ENCODE measurements around the gene CTAG2.
"Not testable (repeated sequence)": the region's sequence is repeated elsewhere in the genome, so short reads cannot be mapped to it uniquely, and the experiment has no call there.

CTAG2 gene

DNA sequence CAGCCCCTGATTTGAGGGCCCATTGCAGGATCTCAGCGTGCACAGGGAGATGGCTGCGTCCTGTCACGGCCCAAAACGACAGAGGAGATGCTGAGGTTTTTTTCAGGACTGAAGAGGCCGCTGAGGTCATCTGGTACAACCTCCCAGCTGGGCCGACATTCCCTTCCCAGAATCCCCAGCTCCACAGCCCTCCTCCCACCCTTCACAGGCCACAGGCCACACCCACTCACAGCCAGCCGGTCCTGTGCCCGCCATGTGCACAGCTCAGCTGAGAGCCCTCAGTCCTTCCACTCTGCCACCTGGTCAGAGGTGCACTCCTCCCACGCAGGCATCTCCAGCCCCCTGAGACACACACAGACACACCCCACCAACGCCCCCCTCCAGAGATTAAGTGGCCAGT is 11.6 kb downstream of the CTAG2 start:
- not testable (repeated sequence) for H3K4me2 ChIP-seq (ENCODE audit: low read length); H3K9me3 ChIP-seq (ENCODE audit: low read length); H3K9ac ChIP-seq (ENCODE audit: low read length); H2AFZ ChIP-seq (ENCODE audit: low read length); H3K36me3 ChIP-seq (ENCODE audit: insufficient read depth, low read length); H3K27ac ChIP-seq (ENCODE audit: low read depth, low read length, poor library complexity, severe bottlenecking); H3F3A ChIP-seq (ENCODE audit: insufficient read depth, low read length); H4K20me1 ChIP-seq (ENCODE audit: insufficient read depth, low read length); H3K9me2 ChIP-seq (ENCODE audit: low read depth, low read length); H3K4me3 ChIP-seq (ENCODE audit: low read depth, low read length, poor library complexity, severe bottlenecking); H3K79me2 ChIP-seq (ENCODE audit: insufficient read depth, low read length); H3K27me3 ChIP-seq (ENCODE audit: insufficient read depth, low read length); H3K4me1 ChIP-seq (ENCODE audit: insufficient read depth, low read length, severe bottlenecking)

DNA sequence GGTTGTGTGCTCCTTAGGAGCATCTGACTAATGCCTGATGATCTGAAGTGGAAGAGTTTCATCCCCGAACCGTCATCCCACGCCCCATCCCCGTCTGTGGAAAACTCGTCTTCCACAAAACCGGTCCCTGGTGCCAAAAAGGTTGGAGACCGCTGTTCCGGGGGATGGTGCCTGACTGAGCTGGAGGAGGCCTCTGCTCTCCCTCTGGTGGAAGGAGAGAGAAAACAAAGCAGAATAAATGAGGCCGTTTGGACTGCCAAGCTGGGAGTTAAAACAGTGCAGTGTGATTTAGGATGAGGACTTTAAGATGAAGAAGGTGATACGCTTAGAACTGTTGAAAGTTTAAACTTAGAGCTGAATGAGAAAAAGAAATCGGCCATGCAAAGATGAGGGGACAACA is 19.7 kb downstream of the CTAG2 start:
- H3K27me3 ChIP-seq (ENCODE audit: insufficient read depth, low read length); H3K9me3 ChIP-seq (ENCODE audit: low read length); H3K36me3 ChIP-seq (ENCODE audit: insufficient read depth, low read length); H2AFZ ChIP-seq (ENCODE audit: low read length); H3K79me2 ChIP-seq (ENCODE audit: insufficient read depth, low read length); H3K4me1 ChIP-seq (ENCODE audit: insufficient read depth, low read length, severe bottlenecking); H3F3A ChIP-seq (ENCODE audit: insufficient read depth, low read length); H4K20me1 ChIP-seq (ENCODE audit: insufficient read depth, low read length); H3K4me2 ChIP-seq (ENCODE audit: low read length); H3K27ac ChIP-seq (ENCODE audit: low read depth, low read length, poor library complexity, severe bottlenecking); H3K4me3 ChIP-seq (ENCODE audit: low read depth, low read length, poor library complexity, severe bottlenecking); H3K9ac ChIP-seq (ENCODE audit: low read length); H3K9me2 ChIP-seq (ENCODE audit: low read depth, low read length): not testable (repeated sequence)

DNA sequence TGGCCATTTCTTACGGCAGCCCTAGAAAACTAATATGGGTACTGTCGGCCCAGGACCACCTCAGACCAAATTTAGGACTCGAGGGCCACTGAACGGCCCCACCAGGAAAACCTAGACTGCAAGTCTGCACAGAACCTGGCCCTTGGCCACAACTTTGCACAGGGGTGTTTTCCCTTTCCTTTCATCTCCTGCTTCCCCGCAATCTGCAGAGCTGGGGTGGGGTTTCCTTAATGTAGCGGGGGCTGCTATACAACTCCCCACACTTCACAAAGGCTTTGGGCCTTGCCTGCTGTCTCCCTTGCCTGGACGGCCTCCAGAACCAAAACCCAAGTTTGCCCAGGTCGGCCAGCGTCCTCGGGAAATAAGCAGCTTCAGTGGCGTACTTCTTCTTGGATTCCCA is 22.4 kb downstream of the CTAG2 start:
- H3K4me2 ChIP-seq (ENCODE audit: low read length); H3K9me3 ChIP-seq (ENCODE audit: low read length); H3K27me3 ChIP-seq (ENCODE audit: insufficient read depth, low read length): not testable (repeated sequence)

DNA sequence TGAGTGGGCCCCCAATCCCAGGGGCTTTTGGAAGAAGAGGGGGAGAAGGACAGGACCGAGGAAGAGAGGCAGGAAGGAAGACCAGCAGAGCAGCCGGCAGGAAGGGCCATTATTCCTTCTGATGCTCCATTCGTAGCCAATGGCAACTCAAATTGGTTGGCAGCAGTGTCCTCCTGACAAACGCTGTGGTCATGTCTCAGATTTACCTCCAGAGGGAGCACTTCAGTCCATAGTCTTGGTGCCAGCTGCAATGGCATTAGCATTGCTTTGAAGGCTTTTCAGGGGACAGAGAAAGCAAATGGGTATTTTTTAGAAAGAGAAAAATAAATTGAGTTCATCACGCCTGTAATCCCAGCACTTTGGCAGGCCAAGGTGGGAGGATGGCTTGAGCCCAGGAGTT is 24.4 kb downstream of the CTAG2 start:
- not testable (repeated sequence) for H3K9me2 ChIP-seq (ENCODE audit: low read depth, low read length); H4K20me1 ChIP-seq (ENCODE audit: insufficient read depth, low read length); H3K9ac ChIP-seq (ENCODE audit: low read length); H3F3A ChIP-seq (ENCODE audit: insufficient read depth, low read length); H3K36me3 ChIP-seq (ENCODE audit: insufficient read depth, low read length); H2AFZ ChIP-seq (ENCODE audit: low read length); H3K27ac ChIP-seq (ENCODE audit: low read depth, low read length, poor library complexity, severe bottlenecking); H3K9me3 ChIP-seq (ENCODE audit: low read length); H3K79me2 ChIP-seq (ENCODE audit: insufficient read depth, low read length); H3K4me3 ChIP-seq (ENCODE audit: low read depth, low read length, poor library complexity, severe bottlenecking); H3K27me3 ChIP-seq (ENCODE audit: insufficient read depth, low read length); H3K4me2 ChIP-seq (ENCODE audit: low read length); H3K4me1 ChIP-seq (ENCODE audit: insufficient read depth, low read length, severe bottlenecking)

More for the DNA sequence above, 22.4 kb downstream of the CTAG2 start:
- not testable (repeated sequence) for H2AFZ ChIP-seq (ENCODE audit: low read length); H3F3A ChIP-seq (ENCODE audit: insufficient read depth, low read length); H3K4me1 ChIP-seq (ENCODE audit: insufficient read depth, low read length, severe bottlenecking); H3K4me3 ChIP-seq (ENCODE audit: low read depth, low read length, poor library complexity, severe bottlenecking); H3K9ac ChIP-seq (ENCODE audit: low read length); H4K20me1 ChIP-seq (ENCODE audit: insufficient read depth, low read length); H3K9me2 ChIP-seq (ENCODE audit: low read depth, low read length); H3K79me2 ChIP-seq (ENCODE audit: insufficient read depth, low read length); H3K36me3 ChIP-seq (ENCODE audit: insufficient read depth, low read length); H3K27ac ChIP-seq (ENCODE audit: low read depth, low read length, poor library complexity, severe bottlenecking)

DNA sequence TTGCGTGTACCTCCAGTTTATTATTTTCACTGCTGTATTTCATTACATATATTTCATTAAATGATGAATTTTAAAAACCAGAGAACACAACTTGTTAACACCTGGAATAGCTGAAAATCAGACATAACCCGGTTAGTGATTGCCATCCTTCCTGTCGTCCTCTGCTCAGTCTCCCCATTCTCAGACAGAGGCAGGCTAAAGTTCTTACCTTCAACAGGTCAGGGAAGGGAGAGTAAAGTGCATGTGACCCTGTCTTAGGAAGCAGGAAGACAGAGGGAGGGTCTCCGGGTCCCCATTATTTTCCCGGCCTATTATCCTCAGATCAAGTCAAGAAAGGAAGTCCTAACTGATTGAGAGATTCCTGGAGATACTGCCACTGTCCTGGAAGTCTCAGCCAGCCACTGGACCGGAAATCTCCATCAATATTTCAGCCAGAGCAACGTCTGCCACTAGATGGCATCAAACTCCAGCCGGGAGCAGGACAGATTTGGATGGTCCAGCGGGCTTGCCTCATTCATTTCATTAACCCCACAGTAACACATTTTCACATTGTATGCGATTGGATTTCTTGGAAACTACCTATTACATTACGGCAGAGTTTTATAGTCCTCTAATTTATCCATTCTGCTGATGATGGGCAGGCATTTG is 32.5 kb downstream of the CTAG2 start:
- not testable (repeated sequence) for H4K20me1 ChIP-seq (ENCODE audit: insufficient read depth, low read length); H2AFZ ChIP-seq (ENCODE audit: low read length); H3K4me2 ChIP-seq (ENCODE audit: low read length); H3K79me2 ChIP-seq (ENCODE audit: insufficient read depth, low read length); H3K4me1 ChIP-seq (ENCODE audit: insufficient read depth, low read length, severe bottlenecking); H3F3A ChIP-seq (ENCODE audit: insufficient read depth, low read length); H3K9me2 ChIP-seq (ENCODE audit: low read depth, low read length); H3K9ac ChIP-seq (ENCODE audit: low read length); H3K4me3 ChIP-seq (ENCODE audit: low read depth, low read length, poor library complexity, severe bottlenecking); H3K36me3 ChIP-seq (ENCODE audit: insufficient read depth, low read length); H3K27me3 ChIP-seq (ENCODE audit: insufficient read depth, low read length); H3K27ac ChIP-seq (ENCODE audit: low read depth, low read length, poor library complexity, severe bottlenecking); H3K9me3 ChIP-seq (ENCODE audit: low read length)

DNA sequence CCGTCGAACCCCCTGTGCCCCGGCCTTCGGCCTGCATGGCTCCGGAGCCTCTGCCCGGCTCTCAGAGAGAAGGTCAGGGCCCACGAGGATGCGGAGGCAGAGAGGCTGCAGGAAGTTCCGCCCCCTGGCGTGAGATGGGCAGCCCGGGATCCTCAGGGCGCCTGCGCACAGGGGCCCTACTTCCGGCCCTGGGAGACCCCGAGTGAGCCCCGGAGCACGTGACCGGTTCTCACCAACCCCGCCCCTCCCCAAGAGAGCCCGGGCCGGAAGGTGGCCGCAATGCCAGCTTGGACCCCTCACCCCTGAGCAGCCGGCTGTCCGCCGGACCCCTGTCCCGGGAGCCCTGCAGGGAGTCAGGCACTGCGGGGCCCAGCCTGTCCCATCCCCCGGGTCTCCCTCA is 34.2 kb downstream of the CTAG2 start, which contains the start of gene CTAG1B:
TSS of gene CTAG1B (minus strand) at position 101 of the 400 bp plus-strand sequence. CDS start at position 37, 64 bp downstream.
- H3K27ac ChIP-seq (ENCODE audit: low read depth, low read length, poor library complexity, severe bottlenecking); H3K9me2 ChIP-seq (ENCODE audit: low read depth, low read length); H3F3A ChIP-seq (ENCODE audit: insufficient read depth, low read length); H3K4me2 ChIP-seq (ENCODE audit: low read length); H3K4me1 ChIP-seq (ENCODE audit: insufficient read depth, low read length, severe bottlenecking); H4K20me1 ChIP-seq (ENCODE audit: insufficient read depth, low read length); H3K4me3 ChIP-seq (ENCODE audit: low read depth, low read length, poor library complexity, severe bottlenecking); H3K36me3 ChIP-seq (ENCODE audit: insufficient read depth, low read length); H3K9me3 ChIP-seq (ENCODE audit: low read length); H2AFZ ChIP-seq (ENCODE audit: low read length); H3K27me3 ChIP-seq (ENCODE audit: insufficient read depth, low read length); H3K9ac ChIP-seq (ENCODE audit: low read length); H3K79me2 ChIP-seq (ENCODE audit: insufficient read depth, low read length): not testable (repeated sequence)

DNA sequence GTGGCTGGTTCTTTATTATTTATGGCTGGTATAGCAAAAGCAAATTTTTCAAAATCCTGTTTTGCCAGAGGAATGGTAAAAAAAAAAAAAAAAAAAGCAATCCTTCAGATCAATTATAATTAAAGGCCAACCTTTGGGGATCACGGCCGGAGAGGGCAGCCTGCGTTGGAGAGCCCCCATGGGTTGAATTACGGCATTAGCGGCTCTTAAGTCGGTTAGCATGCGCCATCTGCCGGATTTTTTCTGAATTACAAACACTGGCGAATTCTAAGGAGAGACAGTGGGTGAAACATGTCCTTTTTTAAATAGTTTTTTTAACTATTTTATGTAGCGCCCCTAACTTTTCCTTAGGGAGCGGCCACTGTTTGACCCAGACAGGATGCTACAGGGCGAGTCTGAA is 39.8 kb downstream of the CTAG2 start:
- not testable (repeated sequence) for H2AFZ ChIP-seq (ENCODE audit: low read length); H3K4me1 ChIP-seq (ENCODE audit: insufficient read depth, low read length, severe bottlenecking); H3K9me3 ChIP-seq (ENCODE audit: low read length); H3K4me3 ChIP-seq (ENCODE audit: low read depth, low read length, poor library complexity, severe bottlenecking); H3K27me3 ChIP-seq (ENCODE audit: insufficient read depth, low read length); H3K4me2 ChIP-seq (ENCODE audit: low read length); H3F3A ChIP-seq (ENCODE audit: insufficient read depth, low read length); H3K27ac ChIP-seq (ENCODE audit: low read depth, low read length, poor library complexity, severe bottlenecking); H3K36me3 ChIP-seq (ENCODE audit: insufficient read depth, low read length); H3K9ac ChIP-seq (ENCODE audit: low read length); H4K20me1 ChIP-seq (ENCODE audit: insufficient read depth, low read length); H3K79me2 ChIP-seq (ENCODE audit: insufficient read depth, low read length); H3K9me2 ChIP-seq (ENCODE audit: low read depth, low read length)

DNA sequence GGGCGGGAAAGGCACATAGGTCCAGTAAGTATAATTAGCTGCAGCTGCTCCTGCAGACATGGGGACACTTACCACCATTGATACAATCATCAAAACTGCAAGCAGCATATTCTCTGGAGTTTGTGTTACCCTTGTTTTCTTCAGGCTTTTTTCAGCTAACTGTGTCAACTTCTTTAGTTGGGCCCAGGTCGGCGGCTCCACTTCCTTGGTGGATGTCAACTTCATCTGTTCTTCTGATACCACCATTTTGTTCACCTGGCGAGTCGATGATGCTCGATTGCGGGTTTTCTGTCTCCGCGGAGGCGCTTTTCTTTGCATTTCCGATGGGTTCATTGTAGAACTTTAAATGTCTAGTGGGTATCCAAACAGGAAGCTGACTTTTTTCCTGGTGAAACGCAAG is 42.2 kb downstream of the CTAG2 start:
- not testable (repeated sequence) for H2AFZ ChIP-seq (ENCODE audit: low read length); H3K79me2 ChIP-seq (ENCODE audit: insufficient read depth, low read length); H3K9me2 ChIP-seq (ENCODE audit: low read depth, low read length); H3K4me2 ChIP-seq (ENCODE audit: low read length); H3F3A ChIP-seq (ENCODE audit: insufficient read depth, low read length); H3K9ac ChIP-seq (ENCODE audit: low read length); H4K20me1 ChIP-seq (ENCODE audit: insufficient read depth, low read length); H3K36me3 ChIP-seq (ENCODE audit: insufficient read depth, low read length); H3K27me3 ChIP-seq (ENCODE audit: insufficient read depth, low read length); H3K4me1 ChIP-seq (ENCODE audit: insufficient read depth, low read length, severe bottlenecking); H3K27ac ChIP-seq (ENCODE audit: low read depth, low read length, poor library complexity, severe bottlenecking); H3K9me3 ChIP-seq (ENCODE audit: low read length); H3K4me3 ChIP-seq (ENCODE audit: low read depth, low read length, poor library complexity, severe bottlenecking)

Data from OCI-LY1 (cell line).